ENCODE data around the gene TMCC1. TPM values are rescaled to one million over a fixed set of nuclear protein-coding genes. Genes with fewer than 3 reads are reported as not detected.
A peak's percentile ranks its signal among the peaks of the same experiment; 100 is the strongest.
"Not testable (repeated sequence)": the region's sequence is repeated elsewhere in the genome, so short reads cannot be mapped to it uniquely, and the experiment has no call there.

The TMCC1 gene
- total RNA-seq, 1 donor from 2014 or later, result 35.2 TPM

- DNase-seq (ENCODE audit: extremely low read depth, low read depth, low spot score), result peak; percentile 29
Measured at GRCh38 chr3:129837065-129837642, 56.4 kb downstream of the TMCC1 start.

GRCh38 chr3:129836381-129837064 is 57.0 kb downstream of the TMCC1 start:
- DNase-seq (ENCODE audit: extremely low read depth, low read depth, low spot score), result no peak

- no peak for DNase-seq (ENCODE audit: extremely low read depth, low read depth, low spot score)
Measured at GRCh38 chr3:129835198-129835597, 58.3 kb downstream of the TMCC1 start.

- no peak for DNase-seq (ENCODE audit: extremely low read depth, low read depth, low spot score)
Measured at GRCh38 chr3:129834580-129834979, 58.9 kb downstream of the TMCC1 start.

GRCh38 chr3:129831942-129832341 is 61.6 kb downstream of the TMCC1 start:
- DNase-seq (ENCODE audit: extremely low read depth, low read depth, low spot score), result not testable (repeated sequence)

- DNase-seq (ENCODE audit: extremely low read depth, low read depth, low spot score), result no peak
Measured at GRCh38 chr3:129831503-129831902, 62.0 kb downstream of the TMCC1 start.

- peak; percentile 56 for DNase-seq (ENCODE audit: extremely low read depth, low read depth, low spot score)
Measured at GRCh38 chr3:129829640-129830039, 63.9 kb downstream of the TMCC1 start.

GRCh38 chr3:129827765-129828164 is 65.7 kb downstream of the TMCC1 start:
- DNase-seq (ENCODE audit: extremely low read depth, low read depth, low spot score), result no peak

- DNase-seq (ENCODE audit: extremely low read depth, low read depth, low spot score), result peak; percentile 27
Measured at GRCh38 chr3:129824926-129825541, 68.5 kb downstream of the TMCC1 start.

- DNase-seq (ENCODE audit: extremely low read depth, low read depth, low spot score), result no peak
Measured at GRCh38 chr3:129822679-129823078, 70.8 kb downstream of the TMCC1 start.

GRCh38 chr3:129822241-129822640 is 71.3 kb downstream of the TMCC1 start:
- DNase-seq (ENCODE audit: extremely low read depth, low read depth, low spot score), result no peak

- no peak for DNase-seq (ENCODE audit: extremely low read depth, low read depth, low spot score)
Measured at GRCh38 chr3:129820587-129820986, 72.9 kb downstream of the TMCC1 start.

- DNase-seq (ENCODE audit: extremely low read depth, low read depth, low spot score), result no peak
Measured at GRCh38 chr3:129812589-129812988, 80.9 kb downstream of the TMCC1 start.

GRCh38 chr3:129809297-129809696 is 84.2 kb downstream of the TMCC1 start:
- DNase-seq (ENCODE audit: extremely low read depth, low read depth, low spot score), result no peak

- DNase-seq (ENCODE audit: extremely low read depth, low read depth, low spot score), result no peak
Measured at GRCh38 chr3:129796146-129796545, 97.4 kb downstream of the TMCC1 start.

- DNase-seq (ENCODE audit: extremely low read depth, low read depth, low spot score), result no peak
Measured at GRCh38 chr3:129795186-129796010, 98.1 kb downstream of the TMCC1 start.

GRCh38 chr3:129794311-129795185 is 99.0 kb downstream of the TMCC1 start:
- no peak for DNase-seq (ENCODE audit: extremely low read depth, low read depth, low spot score)

GRCh38 chr3:129793942-129794310 is 99.6 kb downstream of the TMCC1 start:
- no peak for DNase-seq (ENCODE audit: extremely low read depth, low read depth, low spot score)

- DNase-seq (ENCODE audit: extremely low read depth, low read depth, low spot score), result no peak
Measured at GRCh38 chr3:129793319-129793718, 100.2 kb downstream of the TMCC1 start.

GRCh38 chr3:129783470-129783869 is 110.0 kb downstream of the TMCC1 start:
- no peak for DNase-seq (ENCODE audit: extremely low read depth, low read depth, low spot score)
